ENCODE data around the gene FGGY.

Gene FGGY

GRCh38 chr1:59776960-59777852 lies 480.3 kb downstream of the FGGY start:
- TF ChIP-seq MYC (IDR thresholded peaks at IDR 0.05; ENCODE audit: low read depth, low read length) (no peak), POLR2A (IDR thresholded peaks at IDR 0.05; ENCODE audit: extremely low read depth, insufficient read length) (no peak), CTCF (IDR thresholded peaks at IDR 0.05; ENCODE audit: low read depth, low read length) (peak; percentile 1), MAX (IDR thresholded peaks at IDR 0.05; ENCODE audit: low read depth, low read length) (no peak)
- DNase-seq (ENCODE audit: low read depth): no peak
- no peak overlapping the region for H3K4me3 ChIP-seq (ENCODE audit: low read depth, low read length)

GRCh38 chr1:59779949-59780348 lies 483.1 kb downstream of the FGGY start:
- no peak overlapping the region for H3K4me3 ChIP-seq (ENCODE audit: low read depth, low read length)
- peak; percentile 5 for DNase-seq (ENCODE audit: low read depth)
- no peak for TF ChIP-seq MAX (IDR thresholded peaks at IDR 0.05; ENCODE audit: low read depth, low read length)
- TF ChIP-seq CTCF (IDR thresholded peaks at IDR 0.05; ENCODE audit: low read depth, low read length): peak; percentile 20

- no peak for DNase-seq (ENCODE audit: low read depth)
- TF ChIP-seq MAX (IDR thresholded peaks at IDR 0.05; ENCODE audit: low read depth, low read length): no peak
- TF ChIP-seq POLR2A (IDR thresholded peaks at IDR 0.05; ENCODE audit: extremely low read depth, insufficient read length): no peak
- TF ChIP-seq CTCF (IDR thresholded peaks at IDR 0.05; ENCODE audit: low read depth, low read length): no peak
- TF ChIP-seq MYC (IDR thresholded peaks at IDR 0.05; ENCODE audit: low read depth, low read length): no peak
- H3K4me3 ChIP-seq (ENCODE audit: low read depth, low read length): no peak overlapping the region
Measured at GRCh38 chr1:59788825-59789224, 491.9 kb downstream of the FGGY start.

- TF ChIP-seq CTCF (IDR thresholded peaks at IDR 0.05; ENCODE audit: low read depth, low read length): no peak
- TF ChIP-seq POLR2A (IDR thresholded peaks at IDR 0.05; ENCODE audit: extremely low read depth, insufficient read length): no peak
- no peak for TF ChIP-seq MAX (IDR thresholded peaks at IDR 0.05; ENCODE audit: low read depth, low read length)
- no peak for TF ChIP-seq MYC (IDR thresholded peaks at IDR 0.05; ENCODE audit: low read depth, low read length)
- DNase-seq (ENCODE audit: low read depth): no peak
- no peak overlapping the region for H3K4me3 ChIP-seq (ENCODE audit: low read depth, low read length)
Measured at GRCh38 chr1:59798600-59798999, 501.7 kb downstream of the FGGY start.

GRCh38 chr1:59803458-59804038 lies 506.7 kb downstream of the FGGY start:
- no peak for DNase-seq (ENCODE audit: low read depth)
- H3K4me3 ChIP-seq (ENCODE audit: low read depth, low read length): no peak overlapping the region
- TF ChIP-seq POLR2A (IDR thresholded peaks at IDR 0.05; ENCODE audit: extremely low read depth, insufficient read length) (no peak), MAX (IDR thresholded peaks at IDR 0.05; ENCODE audit: low read depth, low read length) (no peak), MYC (IDR thresholded peaks at IDR 0.05; ENCODE audit: low read depth, low read length) (no peak), CTCF (IDR thresholded peaks at IDR 0.05; ENCODE audit: low read depth, low read length) (no peak)
